ENCODE measurements around the gene SFT2D1.
A peak's percentile ranks its signal among the peaks of the same experiment; 100 is the strongest.

The SFT2D1 gene

GRCh38 chr6:166277892-166278578, 64.3 kb downstream of the SFT2D1 start:
- no peak for DNase-seq (ENCODE audit: low read depth in 1 of 2, low spot score in 1 of 2)

GRCh38 chr6:166277018-166277417, 65.3 kb downstream of the SFT2D1 start:
- DNase-seq (ENCODE audit: low read depth in 1 of 2, low spot score in 1 of 2): no peak

- DNase-seq (ENCODE audit: low read depth in 1 of 2, low spot score in 1 of 2): peak; percentile 66 to 77
Observed at GRCh38 chr6:166275714-166276166, 66.6 kb downstream of the SFT2D1 start.

GRCh38 chr6:166274739-166275370, 67.5 kb downstream of the SFT2D1 start:
- no peak for DNase-seq (ENCODE audit: low read depth in 1 of 2, low spot score in 1 of 2)

- no peak for DNase-seq (ENCODE audit: low read depth in 1 of 2, low spot score in 1 of 2)
Observed at GRCh38 chr6:166274163-166274562, 68.2 kb downstream of the SFT2D1 start.

GRCh38 chr6:166271376-166271765, 71.0 kb downstream of the SFT2D1 start:
- no peak for DNase-seq (ENCODE audit: low read depth in 1 of 2, low spot score in 1 of 2)

GRCh38 chr6:166270706-166271375, 71.5 kb downstream of the SFT2D1 start:
- no peak for DNase-seq (ENCODE audit: low read depth in 1 of 2, low spot score in 1 of 2)
